GM19238 (cell line): ENCODE data around the gene CACNA1C.

Experiments used
- DNase-seq: peaks from one replicate; pipeline ENCODE4 v3.0.0; 2011; ENCODE audit warnings: low spot score; ENCODE audit not compliant: insufficient read length

The CACNA1C gene

GRCh38 chr12:2384533-2385351 lies 332.0 kb downstream of the CACNA1C start:
- no peak for DNase-seq

DNA sequence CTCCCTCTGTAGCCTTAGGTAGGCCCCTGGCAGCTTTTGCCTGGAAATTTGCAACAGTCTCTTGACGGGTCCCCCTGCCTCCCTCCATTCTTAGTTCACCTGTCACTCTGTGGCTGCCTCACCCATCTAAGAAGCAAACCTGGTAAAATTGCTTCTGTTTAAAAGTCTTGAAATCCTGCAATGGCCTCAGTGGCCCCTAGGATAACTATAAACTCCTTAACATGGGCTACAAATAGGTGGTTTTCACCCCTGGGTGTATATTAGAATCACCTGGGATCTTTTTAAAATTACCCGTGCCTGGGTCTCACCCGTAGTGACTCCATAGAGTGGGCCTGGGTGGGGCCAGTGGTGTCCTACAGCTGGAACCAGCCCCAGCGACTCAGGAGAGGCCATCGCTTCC lies 332.7 kb downstream of the CACNA1C start:
- no peak for DNase-seq

DNA sequence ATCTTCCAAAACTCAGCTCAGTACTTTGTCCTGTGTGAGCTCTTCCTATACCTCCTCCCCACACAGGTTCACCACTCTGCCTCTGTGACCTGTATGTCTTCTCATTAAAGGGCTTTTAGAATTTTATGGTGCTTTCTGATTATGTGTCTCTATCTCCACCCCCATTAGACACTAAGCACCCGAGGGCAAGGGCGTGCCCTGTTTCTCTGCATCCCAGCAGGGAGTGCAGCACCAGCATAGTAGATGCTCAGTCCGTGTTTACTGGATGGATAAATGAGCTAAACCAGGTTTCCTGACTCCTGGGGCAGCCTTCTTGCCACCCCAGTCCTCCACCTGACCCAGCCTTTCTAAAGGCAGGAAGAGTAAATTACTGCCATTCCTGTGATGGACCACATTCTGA lies 333.8 kb downstream of the CACNA1C start:
- no peak for DNase-seq

DNA sequence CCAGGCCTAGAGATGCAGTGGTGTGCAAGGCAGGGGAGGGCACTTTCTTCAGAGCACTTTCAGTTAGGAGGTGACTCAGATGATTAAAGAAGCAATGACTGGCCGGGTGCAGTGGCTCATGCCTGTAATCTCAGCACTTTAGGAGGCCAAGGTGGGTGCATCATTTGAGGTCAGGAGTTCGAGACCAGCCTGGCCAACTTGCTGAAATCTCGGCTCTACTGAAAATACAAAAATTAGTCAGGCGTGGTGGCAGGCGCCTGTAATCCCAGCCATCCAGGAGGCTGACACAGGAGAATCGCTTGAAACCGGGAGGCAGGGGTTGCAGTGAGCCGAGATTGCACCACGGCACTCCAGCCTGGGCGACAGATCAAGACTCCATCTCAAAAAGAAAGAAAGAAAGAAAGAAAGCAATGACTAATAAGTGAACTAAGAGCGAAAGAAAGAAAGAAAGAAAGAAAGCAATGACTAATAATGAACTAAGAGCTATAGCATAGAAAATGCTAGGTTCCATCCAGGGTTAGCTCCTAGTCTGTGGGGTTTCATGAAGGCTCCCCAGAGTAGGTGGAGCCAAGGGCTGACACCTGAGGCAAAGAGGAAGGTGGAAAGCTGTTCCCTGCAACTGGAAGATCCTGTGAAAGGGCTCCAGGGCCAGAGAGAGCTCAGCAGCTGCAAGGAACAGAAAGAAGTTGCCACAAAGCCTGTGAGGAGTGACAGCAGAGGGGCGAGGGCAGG lies 334.5 kb downstream of the CACNA1C start:
- DNase-seq, result peak; percentile 33

DNA sequence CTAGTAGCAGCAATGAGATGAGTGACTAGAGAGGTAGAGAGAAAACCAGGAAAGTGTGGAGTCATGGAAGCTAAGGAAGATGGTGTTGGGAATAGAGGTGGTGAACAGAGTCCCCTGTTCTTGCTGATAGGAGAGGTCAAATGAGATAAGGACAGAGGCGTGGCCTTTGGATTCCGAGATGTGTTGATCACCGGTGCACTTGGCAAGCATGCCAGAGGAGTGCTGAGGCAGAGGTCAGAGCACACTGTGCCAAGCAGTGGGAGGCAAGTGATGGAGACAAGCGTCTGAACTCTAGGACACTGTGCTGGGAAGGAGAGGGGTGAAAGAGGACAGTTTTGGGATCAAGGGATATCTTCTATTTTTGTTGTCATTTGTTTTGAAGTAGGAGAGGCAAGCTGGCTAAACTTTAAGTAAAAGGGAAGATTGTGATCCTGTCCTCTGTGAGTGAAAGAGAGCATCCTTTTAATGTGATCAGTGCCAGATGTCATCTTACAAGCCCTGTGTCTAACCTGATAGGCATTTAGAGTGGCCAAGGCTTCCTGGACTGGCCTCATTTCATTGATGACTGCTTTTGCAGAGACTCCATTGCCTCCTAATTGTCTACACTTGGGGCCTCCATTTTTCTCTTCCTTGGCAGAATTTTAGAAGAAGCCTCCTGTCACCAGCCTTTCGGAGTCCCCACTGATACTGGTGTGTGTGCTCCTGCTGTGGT lies 336.4 kb downstream of the CACNA1C start:
- no peak for DNase-seq

DNA sequence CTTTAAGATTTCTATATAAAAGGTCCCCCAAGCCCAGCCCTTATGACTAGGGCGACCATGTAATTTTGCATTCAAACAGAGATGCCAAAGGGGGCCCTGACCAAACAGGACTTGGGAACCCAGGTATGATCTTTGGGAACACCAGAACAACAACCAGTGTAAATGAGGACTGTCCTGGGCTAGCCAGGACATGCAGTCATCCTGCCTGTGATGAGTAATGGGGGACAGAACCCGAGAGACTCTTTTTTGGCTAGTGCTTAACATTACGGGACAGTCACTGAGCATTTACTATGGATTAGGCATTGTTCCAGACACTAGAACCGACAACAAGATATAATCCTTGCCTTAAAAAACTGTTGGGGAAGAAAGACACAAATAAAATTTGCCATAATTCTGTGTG lies 337.3 kb downstream of the CACNA1C start:
- no peak for DNase-seq

- no peak for DNase-seq
Observed at GRCh38 chr12:2390850-2391390, 338.1 kb downstream of the CACNA1C start.

- no peak for DNase-seq
Observed at GRCh38 chr12:2391740-2392331, 339.0 kb downstream of the CACNA1C start.

DNA sequence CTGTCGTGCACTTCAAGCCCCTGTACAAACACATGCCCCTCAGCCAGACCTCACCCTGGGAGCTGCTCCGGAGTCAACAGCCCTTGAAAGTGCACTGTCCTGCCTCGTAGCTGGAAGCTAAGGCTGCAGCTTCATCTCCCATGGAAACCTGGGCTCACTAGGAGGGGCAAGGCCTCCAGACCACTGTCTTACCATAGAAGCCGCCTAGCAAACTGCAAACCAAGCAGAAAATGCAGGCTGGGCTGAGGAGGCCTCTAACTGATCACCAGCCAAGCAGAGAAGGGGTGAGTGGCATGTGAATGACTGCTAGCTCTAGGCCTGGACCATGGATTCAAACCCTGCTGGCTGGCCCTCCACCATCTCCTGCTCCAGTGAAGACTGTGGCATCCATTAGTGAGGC lies 340.2 kb downstream of the CACNA1C start:
- DNase-seq, result no peak

GRCh38 chr12:2393996-2394395 lies 341.2 kb downstream of the CACNA1C start:
- DNase-seq, result no peak

- peak; percentile 47 for DNase-seq
Observed at GRCh38 chr12:2395354-2395977, 342.7 kb downstream of the CACNA1C start.

GRCh38 chr12:2396448-2396871 lies 343.7 kb downstream of the CACNA1C start:
- DNase-seq, result no peak

- DNase-seq, result no peak
Observed at GRCh38 chr12:2397356-2398045, 344.7 kb downstream of the CACNA1C start.

GRCh38 chr12:2401040-2401439 lies 348.3 kb downstream of the CACNA1C start:
- DNase-seq, result no peak

DNA sequence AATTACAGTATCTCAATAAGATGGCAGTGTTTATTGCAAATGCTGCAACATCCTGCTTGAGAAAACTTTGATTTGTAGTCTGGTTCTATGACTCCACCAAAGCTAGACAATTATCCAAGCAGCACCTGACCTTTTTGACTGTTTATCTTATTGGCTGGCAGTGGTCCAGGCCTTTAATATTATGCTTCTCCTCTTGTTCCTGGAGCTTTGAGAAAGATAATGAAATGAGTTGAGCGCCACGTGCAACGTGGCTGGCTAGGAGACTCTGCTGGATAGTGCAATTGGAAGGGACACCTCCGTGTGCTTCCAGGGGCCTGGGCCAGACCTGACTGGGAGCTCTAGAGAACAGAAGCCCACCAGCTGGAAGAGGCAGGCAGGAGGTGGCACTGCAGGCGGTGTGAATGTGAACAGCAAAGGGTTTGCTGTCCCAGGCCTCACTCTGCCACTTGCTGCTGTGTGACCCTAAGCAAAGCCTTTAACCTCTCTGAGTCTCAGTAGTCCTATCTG lies 349.3 kb downstream of the CACNA1C start:
- no peak for DNase-seq

DNA sequence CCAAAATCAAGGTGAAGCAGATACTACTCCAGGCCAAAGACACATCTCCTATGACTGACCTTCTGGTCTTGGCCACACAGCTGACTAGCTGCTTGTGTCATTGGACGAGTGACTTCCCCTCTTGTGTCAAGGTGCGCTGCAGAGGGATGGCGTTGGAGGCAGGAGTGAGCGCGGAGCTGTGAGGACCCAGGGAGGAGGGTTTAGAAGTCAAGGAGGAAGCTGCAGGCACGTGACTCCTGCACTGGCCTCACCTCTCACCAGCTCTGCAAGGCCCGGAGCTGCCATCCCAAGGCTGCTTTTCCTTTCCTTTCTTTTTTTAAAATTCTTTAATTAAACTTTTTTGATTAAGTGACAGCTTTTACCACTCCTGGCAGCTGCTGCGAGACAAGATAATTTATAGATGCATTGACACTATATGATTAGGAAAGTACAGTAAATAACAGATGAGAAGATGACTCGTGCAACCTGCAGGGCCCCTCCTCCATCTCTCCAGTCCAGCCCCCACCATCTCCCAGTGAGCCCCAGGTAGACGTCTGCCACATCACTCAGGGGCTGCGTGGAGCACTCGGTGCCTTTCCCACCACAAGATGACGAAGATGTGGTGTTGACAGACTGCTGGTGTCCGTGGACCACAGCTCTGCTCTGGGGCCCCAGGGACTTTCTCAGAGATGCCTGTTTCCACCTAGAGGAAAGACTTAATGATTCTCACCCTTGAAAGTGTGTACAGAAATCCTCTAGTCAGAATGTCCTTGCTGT lies 350.6 kb downstream of the CACNA1C start:
- DNase-seq, result no peak

DNA sequence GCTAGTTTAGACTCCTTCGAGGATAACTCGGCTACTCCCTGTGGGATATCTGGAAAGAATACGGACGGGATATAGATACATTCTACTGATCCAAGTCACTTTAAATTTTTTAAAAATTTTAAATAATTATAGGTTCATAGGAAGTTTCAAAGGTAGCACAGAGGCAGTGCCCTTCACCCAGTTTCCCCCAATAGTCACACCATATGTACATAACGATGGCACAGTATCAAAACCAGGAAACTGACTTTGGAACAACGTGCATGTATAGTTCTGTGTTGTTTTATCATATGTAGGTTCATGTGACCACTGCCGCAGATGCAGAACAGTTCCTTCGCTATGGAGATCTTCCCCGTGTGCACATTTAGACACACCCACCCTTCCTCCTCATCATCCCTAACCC lies 352.3 kb downstream of the CACNA1C start:
- DNase-seq, result no peak

DNA sequence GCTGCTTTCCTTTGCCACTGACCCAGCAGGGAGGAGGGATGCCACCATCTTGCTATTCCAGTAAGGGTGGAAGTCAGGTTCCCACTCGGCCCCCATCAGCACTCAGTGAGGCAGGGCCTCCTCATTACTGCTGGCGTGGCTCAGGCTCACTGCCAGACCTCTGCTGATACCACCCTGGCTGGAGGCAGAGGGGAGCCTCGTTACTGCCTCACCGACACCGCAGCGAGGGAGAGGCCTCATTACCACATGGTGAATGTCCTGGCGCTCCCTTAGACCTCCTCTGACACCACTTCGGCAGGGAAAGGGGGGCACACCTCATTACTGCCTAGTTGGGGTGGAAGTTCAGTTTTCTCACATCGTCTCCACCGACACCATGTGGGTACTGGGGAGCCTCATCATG lies 354.1 kb downstream of the CACNA1C start:
- DNase-seq, result no peak

GRCh38 chr12:2408262-2408661 lies 355.5 kb downstream of the CACNA1C start:
- DNase-seq, result no peak
